HepG2 (cell line): ENCODE measurements around the gene FGL2. TPM values are rescaled to one million over a fixed set of nuclear protein-coding genes. Genes with fewer than 3 reads are reported as not detected.

Experiments used
- BHLHE40 ChIP-seq: IDR thresholded peaks from 2 replicates; pipeline ENCODE4 v1.6.1; 2011; ENCODE audit warnings: low read length, improper control_type of control experiment
- EEA1 ChIP-seq: sonication (generic); formaldehyde crosslinking; IDR thresholded peaks from 2 replicates; pipeline ENCODE4 v1.5.1; 2020; ENCODE audit warnings: mild to moderate bottlenecking, missing genetic modification reagents, borderline replicate concordance
- ELF4 ChIP-seq: sonication (generic); formaldehyde crosslinking; IDR thresholded peaks from 2 replicates; pipeline ENCODE4 v1.5.0; 2020; ENCODE audit warnings: missing genetic modification reagents, mild to moderate bottlenecking, moderate library complexity, borderline replicate concordance
- KDM2A ChIP-seq: sonication (generic); formaldehyde crosslinking; IDR thresholded peaks from 2 replicates; pipeline ENCODE4 v1.4.0; 2020; ENCODE audit warnings: low read depth, missing genetic modification reagents, borderline replicate concordance
- MEF2D ChIP-seq: sonication (generic); formaldehyde crosslinking; IDR thresholded peaks from 2 replicates; pipeline ENCODE4 v1.5.1; 2020; ENCODE audit warnings: mild to moderate bottlenecking, missing genetic modification reagents
- MTA3 ChIP-seq: sonication (generic); formaldehyde crosslinking; IDR thresholded peaks from 2 replicates; pipeline ENCODE4 v1.4.0; 2020; ENCODE audit warnings: missing genetic modification reagents
- MTF1 ChIP-seq: sonication (generic); formaldehyde crosslinking; IDR thresholded peaks from 2 replicates; pipeline ENCODE4 v1.5.0; 2020; ENCODE audit warnings: missing genetic modification reagents
- NCOR1 ChIP-seq: fragments of 200-600 bp; sonication (generic); IDR thresholded peaks from 2 replicates; pipeline ENCODE4 v1.7.0; 2017; ENCODE audit warnings: antibody characterized with exemption, low read length, borderline replicate concordance
- PITX1 ChIP-seq: sonication (generic); formaldehyde crosslinking; IDR thresholded peaks from 2 replicates; pipeline ENCODE4 v1.5.1; 2020; ENCODE audit warnings: mild to moderate bottlenecking, missing genetic modification reagents
- PPARG ChIP-seq: conservative IDR thresholded peaks from 2 replicates; pipeline ENCODE4 v1.6.1; 2016; ENCODE audit warnings: missing biosample characterization, missing genetic modification reagents
- SMAD3 ChIP-seq: sonication (generic); formaldehyde crosslinking; IDR thresholded peaks from 2 replicates; pipeline ENCODE4 v1.4.0; 2020; ENCODE audit warnings: missing genetic modification reagents
- SP140L ChIP-seq: sonication (generic); formaldehyde crosslinking; IDR thresholded peaks from 2 replicates; pipeline ENCODE4 v1.4.0; 2020; ENCODE audit warnings: missing genetic modification reagents, borderline replicate concordance
- SRY ChIP-seq: sonication (generic); formaldehyde crosslinking; IDR thresholded peaks from 2 replicates; pipeline ENCODE4 v1.8.0; 2022; ENCODE audit warnings: mild to moderate bottlenecking, missing genetic modification reagents
- SSRP1 ChIP-seq: IDR thresholded peaks from 2 replicates; pipeline ENCODE4 v1.6.1; 2016; ENCODE audit warnings: control low read depth
- ZNF160 ChIP-seq: sonication (generic); formaldehyde crosslinking; IDR thresholded peaks from 2 replicates; pipeline ENCODE4 v1.8.0; 2022; ENCODE audit warnings: mild to moderate bottlenecking, inconsistent platforms, missing genetic modification reagents
- ZNF432 ChIP-seq: sonication (generic); formaldehyde crosslinking; IDR thresholded peaks from 2 replicates; pipeline ENCODE4 v1.5.0; 2020; ENCODE audit warnings: missing genetic modification reagents, mild to moderate bottlenecking, borderline replicate concordance
- ZNF780A ChIP-seq: sonication (generic); formaldehyde crosslinking; IDR thresholded peaks from 2 replicates; pipeline ENCODE4 v1.8.0; 2022; ENCODE audit warnings: mild to moderate bottlenecking, missing genetic modification reagents, moderate library complexity
- ZNF792 ChIP-seq: IDR thresholded peaks from 2 replicates; pipeline ENCODE4 v1.6.1; 2016
- ZSCAN22 ChIP-seq: sonication (generic); formaldehyde crosslinking; IDR thresholded peaks from 2 replicates; pipeline ENCODE4 v1.4.0; 2020; ENCODE audit warnings: mild to moderate bottlenecking, missing genetic modification reagents
- polyA plus RNA-seq, 8 experiments: library from polyadenylated mRNA; depleted of rRNA in 3 of 8; stranded (reverse) in 7 of 8; unstranded in 1 of 8; fragments of >200 nt; fragmentation: Illumina TruSeq in 4 of 8; extraction: Trizol in 4 of 8; gene quantifications; 2 replicates each; pipeline versions ENCODE4 v1.2.1 to v1.2.3, GENCODE V29; 2011 to 2016; ENCODE audit warnings: low read depth in 4 of 8, missing spikeins in 1 of 8, mixed read lengths in 1 of 8; ENCODE audit not compliant: insufficient read depth in 1 of 8
- total RNA-seq, 5 experiments: library from RNA; depleted of rRNA; stranded (reverse); fragments of >200 nt; fragmentation: Illumina TruSeq; extraction: Trizol; gene quantifications; 2 replicates each; pipeline ENCODE4 v1.2.3, GENCODE V29; 2016; ENCODE audit warnings: low read depth in 1 of 5
- TF ChIP-seq, protein P1 (sequence below): sonication (generic); formaldehyde crosslinking; IDR thresholded peaks from 2 replicates; pipeline ENCODE4 v1.5.1; 2020; ENCODE audit warnings: mild to moderate bottlenecking, moderate library complexity, missing genetic modification reagents
- TF ChIP-seq, protein P2 (sequence below): sonication (generic); formaldehyde crosslinking; IDR thresholded peaks from 2 replicates; pipeline ENCODE4 v1.4.0; 2020; ENCODE audit warnings: low read depth, missing genetic modification reagents
- TF ChIP-seq, protein P3 (sequence below): sonication (generic); formaldehyde crosslinking; IDR thresholded peaks from 2 replicates; pipeline ENCODE4 v1.9.0; 2021; ENCODE audit warnings: missing genetic modification reagents, borderline replicate concordance

The FGL2 gene
- total and polyA plus RNA-seq, 2 of the 13 experiments (the other 11 are each of a cell fraction or from before 2014, with no cell fraction given): 0.04 to 0.15 TPM

DNA sequence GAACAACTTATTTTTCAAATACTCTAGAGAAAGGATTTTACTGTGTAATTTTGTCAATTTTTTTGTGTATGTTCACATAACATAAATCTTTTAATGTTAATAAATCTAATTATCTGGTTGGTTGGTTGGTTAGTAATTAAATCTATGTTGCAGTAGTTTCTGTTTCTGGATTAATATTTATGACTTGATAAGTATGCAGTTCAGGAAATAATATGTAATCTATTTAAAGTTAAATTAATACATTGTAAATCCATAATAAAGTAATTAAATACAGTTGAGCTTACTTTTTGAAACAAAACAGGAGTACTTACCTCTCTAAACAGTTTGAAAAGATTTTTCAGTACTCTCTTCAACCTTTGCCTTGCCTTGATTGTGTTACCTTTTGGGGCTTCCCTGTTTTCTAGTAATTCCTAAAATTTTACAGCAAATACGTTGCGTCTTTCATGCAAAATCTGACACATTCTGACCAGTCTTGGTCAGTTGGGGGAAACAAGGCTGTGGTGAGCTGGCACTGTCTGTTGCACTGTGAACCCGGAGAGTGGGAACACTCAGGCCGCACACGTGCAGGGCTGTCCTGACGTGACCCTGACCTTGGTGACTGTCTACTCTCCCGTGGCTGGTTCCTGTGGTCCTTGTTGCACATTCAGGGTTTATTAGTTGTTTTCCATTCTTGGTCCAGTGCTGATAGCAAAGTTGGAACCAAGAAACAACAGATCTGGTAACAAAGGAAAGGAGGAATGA, 45.6 kb upstream of the FGL2 start (continued):
- TF ChIP-seq, protein P1, sequence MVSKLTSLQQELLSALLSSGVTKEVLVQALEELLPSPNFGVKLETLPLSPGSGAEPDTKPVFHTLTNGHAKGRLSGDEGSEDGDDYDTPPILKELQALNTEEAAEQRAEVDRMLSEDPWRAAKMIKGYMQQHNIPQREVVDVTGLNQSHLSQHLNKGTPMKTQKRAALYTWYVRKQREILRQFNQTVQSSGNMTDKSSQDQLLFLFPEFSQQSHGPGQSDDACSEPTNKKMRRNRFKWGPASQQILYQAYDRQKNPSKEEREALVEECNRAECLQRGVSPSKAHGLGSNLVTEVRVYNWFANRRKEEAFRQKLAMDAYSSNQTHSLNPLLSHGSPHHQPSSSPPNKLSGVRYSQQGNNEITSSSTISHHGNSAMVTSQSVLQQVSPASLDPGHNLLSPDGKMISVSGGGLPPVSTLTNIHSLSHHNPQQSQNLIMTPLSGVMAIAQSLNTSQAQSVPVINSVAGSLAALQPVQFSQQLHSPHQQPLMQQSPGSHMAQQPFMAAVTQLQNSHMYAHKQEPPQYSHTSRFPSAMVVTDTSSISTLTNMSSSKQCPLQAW (CRISPR knock-in tag): peak; percentile 60; the same call in 1 of the 2 replicates
- TF ChIP-seq ZSCAN22 (CRISPR knock-in tag) (no peak), SRY (CRISPR knock-in tag) (no peak), MEF2D (CRISPR knock-in tag) (peak; percentile 68; the same call in 1 of the 2 replicates), EEA1 (CRISPR knock-in tag) (no peak), SP140L (CRISPR knock-in tag) (peak; percentile 83; the same call in 1 of the 2 replicates), SMAD3 (CRISPR knock-in tag) (0 out of 2 replicates have a peak, but pooled peaks have one; percentile 53), BHLHE40 (peak; percentile 99), MTA3 (CRISPR knock-in tag) (no peak), PPARG (peak; percentile 40; the same call in 1 of the 2 replicates), ZNF160 (no peak), MTF1 (CRISPR knock-in tag) (no peak), NCOR1 (peak; percentile 84), ELF4 (CRISPR knock-in tag) (no peak), ZNF792 (CRISPR knock-in tag) (peak; percentile 52; the same call in 1 of the 2 replicates), ZNF780A (CRISPR knock-in tag) (no peak), KDM2A (peak; percentile 40; the same call in 1 of the 2 replicates), ZNF432 (CRISPR knock-in tag) (no peak), PITX1 (CRISPR knock-in tag) (peak; percentile 67; the same call in 1 of the 2 replicates), SSRP1 (CRISPR knock-in tag) (no peak)
- TF ChIP-seq, protein P2, sequence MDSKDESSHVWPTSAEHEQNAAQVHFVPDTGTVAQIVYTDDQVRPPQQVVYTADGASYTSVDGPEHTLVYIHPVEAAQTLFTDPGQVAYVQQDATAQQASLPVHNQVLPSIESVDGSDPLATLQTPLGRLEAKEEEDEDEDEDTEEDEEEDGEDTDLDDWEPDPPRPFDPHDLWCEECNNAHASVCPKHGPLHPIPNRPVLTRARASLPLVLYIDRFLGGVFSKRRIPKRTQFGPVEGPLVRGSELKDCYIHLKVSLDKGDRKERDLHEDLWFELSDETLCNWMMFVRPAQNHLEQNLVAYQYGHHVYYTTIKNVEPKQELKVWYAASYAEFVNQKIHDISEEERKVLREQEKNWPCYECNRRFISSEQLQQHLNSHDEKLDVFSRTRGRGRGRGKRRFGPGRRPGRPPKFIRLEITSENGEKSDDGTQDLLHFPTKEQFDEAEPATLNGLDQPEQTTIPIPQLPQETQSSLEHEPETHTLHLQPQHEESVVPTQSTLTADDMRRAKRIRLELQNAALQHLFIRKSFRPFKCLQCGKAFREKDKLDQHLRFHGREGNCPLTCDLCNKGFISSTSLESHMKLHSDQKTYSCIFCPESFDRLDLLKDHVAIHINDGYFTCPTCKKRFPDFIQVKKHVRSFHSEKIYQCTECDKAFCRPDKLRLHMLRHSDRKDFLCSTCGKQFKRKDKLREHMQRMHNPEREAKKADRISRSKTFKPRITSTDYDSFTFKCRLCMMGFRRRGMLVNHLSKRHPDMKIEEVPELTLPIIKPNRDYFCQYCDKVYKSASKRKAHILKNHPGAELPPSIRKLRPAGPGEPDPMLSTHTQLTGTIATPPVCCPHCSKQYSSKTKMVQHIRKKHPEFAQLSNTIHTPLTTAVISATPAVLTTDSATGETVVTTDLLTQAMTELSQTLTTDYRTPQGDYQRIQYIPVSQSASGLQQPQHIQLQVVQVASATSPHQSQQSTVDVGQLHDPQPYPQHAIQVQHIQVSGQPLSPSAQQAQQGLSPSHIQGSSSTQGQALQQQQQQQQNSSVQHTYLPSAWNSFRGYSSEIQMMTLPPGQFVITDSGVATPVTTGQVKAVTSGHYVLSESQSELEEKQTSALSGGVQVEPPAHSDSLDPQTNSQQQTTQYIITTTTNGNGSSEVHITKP (CRISPR knock-in tag): 0 out of 2 replicates have a peak, but pooled peaks have one; percentile 22
- TF ChIP-seq, protein P3, sequence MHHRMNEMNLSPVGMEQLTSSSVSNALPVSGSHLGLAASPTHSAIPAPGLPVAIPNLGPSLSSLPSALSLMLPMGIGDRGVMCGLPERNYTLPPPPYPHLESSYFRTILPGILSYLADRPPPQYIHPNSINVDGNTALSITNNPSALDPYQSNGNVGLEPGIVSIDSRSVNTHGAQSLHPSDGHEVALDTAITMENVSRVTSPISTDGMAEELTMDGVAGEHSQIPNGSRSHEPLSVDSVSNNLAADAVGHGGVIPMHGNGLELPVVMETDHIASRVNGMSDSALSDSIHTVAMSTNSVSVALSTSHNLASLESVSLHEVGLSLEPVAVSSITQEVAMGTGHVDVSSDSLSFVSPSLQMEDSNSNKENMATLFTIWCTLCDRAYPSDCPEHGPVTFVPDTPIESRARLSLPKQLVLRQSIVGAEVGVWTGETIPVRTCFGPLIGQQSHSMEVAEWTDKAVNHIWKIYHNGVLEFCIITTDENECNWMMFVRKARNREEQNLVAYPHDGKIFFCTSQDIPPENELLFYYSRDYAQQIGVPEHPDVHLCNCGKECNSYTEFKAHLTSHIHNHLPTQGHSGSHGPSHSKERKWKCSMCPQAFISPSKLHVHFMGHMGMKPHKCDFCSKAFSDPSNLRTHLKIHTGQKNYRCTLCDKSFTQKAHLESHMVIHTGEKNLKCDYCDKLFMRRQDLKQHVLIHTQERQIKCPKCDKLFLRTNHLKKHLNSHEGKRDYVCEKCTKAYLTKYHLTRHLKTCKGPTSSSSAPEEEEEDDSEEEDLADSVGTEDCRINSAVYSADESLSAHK: no peak
